H1 (cell line): Measurements from ENCODE around the gene OSBPL3.

Experiments used
- CTCF ChIP-seq, 3 experiments: IDR thresholded peaks; 1 replicate in 2 of 3; 2 replicates in 1 of 3; pipeline versions ENCODE4 v1.5.1 to v1.6.1; 2011; ENCODE audit warnings: low read length in 3 of 3, mild to moderate bottlenecking in 3 of 3, inconsistent platforms in 2 of 3, low read depth in 1 of 3, moderate library complexity in 1 of 3; ENCODE audit not compliant: insufficient read depth in 1 of 3; ENCODE audit errors: control extremely low read depth in 1 of 3
- GABPA ChIP-seq: IDR thresholded peaks from 2 replicates; pipeline ENCODE4 v1.6.1; 2011; ENCODE audit warnings: mild to moderate bottlenecking, low read length, moderate library complexity, borderline replicate concordance; ENCODE audit not compliant: insufficient read depth
- POLR2A ChIP-seq, 2 experiments: IDR thresholded peaks; 1 replicate in 1 of 2; 2 replicates in 1 of 2; pipeline ENCODE4 v1.6.1; 2011; ENCODE audit warnings: low read depth in 2 of 2, low read length in 2 of 2, mild to moderate bottlenecking in 2 of 2; ENCODE audit errors: control extremely low read depth in 1 of 2
- RAD21 ChIP-seq, 2 experiments: IDR thresholded peaks in 1 of 2; conservative IDR thresholded peaks in 1 of 2; 2 replicates each; pipeline ENCODE4 v1.6.1; 2011; ENCODE audit warnings: low read depth in 2 of 2, low read length in 2 of 2, improper control_type of control experiment in 1 of 2, inconsistent platforms in 1 of 2, mild to moderate bottlenecking in 1 of 2, moderate library complexity in 1 of 2
- RNF2 ChIP-seq: fragments of 200-900, 300-1000 bp; sonication (generic); IDR thresholded peaks from 2 replicates; pipeline ENCODE4 v1.7.1; 2016; ENCODE audit warnings: borderline replicate concordance, low read depth, mild to moderate bottlenecking, antibody characterized with exemption, low read length; ENCODE audit not compliant: poor library complexity, severe bottlenecking; ENCODE audit errors: missing control alignments
- SP1 ChIP-seq: IDR thresholded peaks from 2 replicates; pipeline ENCODE4 v1.6.1; 2011; ENCODE audit warnings: low read depth, low read length
- TBP ChIP-seq: IDR thresholded peaks from 2 replicates; pipeline ENCODE4 v1.6.1; 2011; ENCODE audit warnings: low read depth, low read length, improper control_type of control experiment

GRCh38 chr7:24784277-24784676 is 195.7 kb downstream of the OSBPL3 start:
- TF ChIP-seq TBP: no peak
- TF ChIP-seq CTCF (IDR thresholded peaks at IDR 0.05; ENCODE audit: control extremely low read depth in 1 of 3, insufficient read depth in 1 of 3, low read depth in 1 of 3, low read length in 3 of 3): no peak
- TF ChIP-seq GABPA: no peak
- no peak for TF ChIP-seq POLR2A (IDR thresholded peaks at IDR 0.05; ENCODE audit: control extremely low read depth in 1 of 2, low read depth in 2 of 2, low read length in 2 of 2)
- TF ChIP-seq RAD21 (IDR thresholded peaks at IDR 0.05 in 1 of 2, conservative IDR thresholded peaks at IDR 0.05 in 1 of 2; ENCODE audit: low read depth in 2 of 2, low read length in 2 of 2): no peak
- no peak for TF ChIP-seq RNF2
- no peak for TF ChIP-seq SP1
